ENCODE measurements around the gene ZNF397. TPM values are rescaled to one million over a fixed set of nuclear protein-coding genes. Genes with fewer than 3 reads are reported as not detected.
A peak's percentile ranks its signal among the peaks of the same experiment; 100 is the strongest.
"Not testable (repeated sequence)": the region's sequence is repeated elsewhere in the genome, so short reads cannot be mapped to it uniquely, and the experiment has no call there.

The ZNF397 gene
- total and polyA plus RNA-seq, 2 of the 13 experiments (the other 11 are each of a cell fraction or from before 2014, with no cell fraction given): 4.7 to 9.4 TPM

GRCh38 chr18:35215026-35215425 is 25.8 kb upstream of the ZNF397 start:
- no peak for TF ChIP-seq RBM22 (optimal IDR thresholded peaks at IDR 0.05; ENCODE audit: low read length)
- ChIA-PET CTCF (ENCODE audit: low intra/inter-chr PET ratio, low total read pairs) (no interaction called here), POLR2A (no interaction called here)
- Histone ChIP-seq H3K9ac (ENCODE audit: insufficient read depth, low read depth, low read length) (no peak overlapping the region), H3K36me3 (replicated peaks in 1 of 2; ENCODE audit: control insufficient read depth in 1 of 2, insufficient read depth in 2 of 2, low read length in 2 of 2) (no peaks in the 10 kb centered on the region), H3K27me3 (ENCODE audit: control insufficient read depth in 1 of 2, insufficient read depth in 2 of 2, low read length in 2 of 2) (peaks cover 0 to 15% of the 10 kb centered on the region in 2 experiments; a peak in 1 of 5 replicates), H3K27ac (ENCODE audit: extremely low read length, insufficient read depth, low read length) (no peak overlapping the region), H2AFZ (ENCODE audit: low read length) (no peak overlapping the region), H3K4me1 (ENCODE audit: insufficient read depth, low read length) (no peaks in the 10 kb centered on the region), H3K9me3 (ENCODE audit: low read length) (no peaks in the 10 kb centered on the region), H4K20me1 (ENCODE audit: insufficient read depth, low read length) (no peaks in the 10 kb centered on the region), H3K4me2 (ENCODE audit: low read depth, low read length) (no peak overlapping the region), H3K79me2 (ENCODE audit: insufficient read depth, low read length) (no peaks in the 10 kb centered on the region), H3K4me3 (replicated peaks in 1 of 3; ENCODE audit: insufficient read depth in 1 of 3, low read depth in 2 of 3, low read length in 3 of 3) (no peak overlapping the region)
- BruUV-seq (replicated peaks): no TSS peak
- intact Hi-C loops (cut with micrococcal nuclease; ENCODE audit: unreplicated experiment) (no loop called here), in situ Hi-C loops (cut with HindIII; ENCODE audit: extremely low pct_ligation_motif_present, low pct_unique_long_range_greater_than_20kb) (no loop called here)
- no peak for FAIRE-seq
- WGBS (ENCODE audit: low lambda C conversion rate): 0% methylated on average over 1 of the region's 1 CpG
- no peak for DNase-seq (ENCODE audit: low spot score)
- no peak for ATAC-seq

- peaks cover 0 to 20% of the 10 kb centered on the region in 2 experiments; a peak in 2 of 5 replicates for H3K27me3 ChIP-seq (ENCODE audit: control insufficient read depth in 1 of 2, insufficient read depth in 2 of 2, low read length in 2 of 2)
- H3K27ac ChIP-seq (ENCODE audit: extremely low read length, insufficient read depth, low read length); BruUV-seq (replicated peaks); FAIRE-seq; H3K4me1 ChIP-seq (ENCODE audit: insufficient read depth, low read length); H3K4me3 ChIP-seq (replicated peaks in 1 of 3; ENCODE audit: insufficient read depth in 1 of 3, low read depth in 2 of 3, low read length in 3 of 3); in situ Hi-C loops (cut with HindIII; ENCODE audit: extremely low pct_ligation_motif_present, low pct_unique_long_range_greater_than_20kb); DNase-seq (ENCODE audit: low spot score); H3K79me2 ChIP-seq (ENCODE audit: insufficient read depth, low read length); intact Hi-C loops (cut with micrococcal nuclease; ENCODE audit: unreplicated experiment); H4K20me1 ChIP-seq (ENCODE audit: insufficient read depth, low read length); H3K4me2 ChIP-seq (ENCODE audit: low read depth, low read length); H2AFZ ChIP-seq (ENCODE audit: low read length); ATAC-seq; H3K9me3 ChIP-seq (ENCODE audit: low read length); POLR2A ChIA-PET; H3K36me3 ChIP-seq (replicated peaks in 1 of 2; ENCODE audit: control insufficient read depth in 1 of 2, insufficient read depth in 2 of 2, low read length in 2 of 2); CTCF ChIA-PET (ENCODE audit: low intra/inter-chr PET ratio, low total read pairs); H3K9ac ChIP-seq (ENCODE audit: insufficient read depth, low read depth, low read length): not testable (repeated sequence)
- TF ChIP-seq MNT (IDR thresholded peaks at IDR 0.05): peak; percentile 89
- 24% methylated on average over 10 of the region's 10 CpGs for WGBS (ENCODE audit: low lambda C conversion rate)
Measured at GRCh38 chr18:35216611-35217010, 24.2 kb upstream of the ZNF397 start.

GRCh38 chr18:35219331-35219730 is 21.5 kb upstream of the ZNF397 start:
- in situ Hi-C loops (cut with HindIII; ENCODE audit: extremely low pct_ligation_motif_present, low pct_unique_long_range_greater_than_20kb); FAIRE-seq: not testable (repeated sequence)

More at GRCh38 chr18:35219331-35219730, 21.5 kb upstream of the ZNF397 start:
- POLR2A ChIA-PET; BruUV-seq (replicated peaks); H3K36me3 ChIP-seq (replicated peaks in 1 of 2; ENCODE audit: control insufficient read depth in 1 of 2, insufficient read depth in 2 of 2, low read length in 2 of 2); H3K27ac ChIP-seq (ENCODE audit: extremely low read length, insufficient read depth, low read length); H3K4me2 ChIP-seq (ENCODE audit: low read depth, low read length); H3K9me3 ChIP-seq (ENCODE audit: low read length); H3K4me3 ChIP-seq (replicated peaks in 1 of 3; ENCODE audit: insufficient read depth in 1 of 3, low read depth in 2 of 3, low read length in 3 of 3); CTCF ChIA-PET (ENCODE audit: low intra/inter-chr PET ratio, low total read pairs); DNase-seq (ENCODE audit: low spot score); ATAC-seq; intact Hi-C loops (cut with micrococcal nuclease; ENCODE audit: unreplicated experiment); H3K4me1 ChIP-seq (ENCODE audit: insufficient read depth, low read length); H3K79me2 ChIP-seq (ENCODE audit: insufficient read depth, low read length); H3K9ac ChIP-seq (ENCODE audit: insufficient read depth, low read depth, low read length); H2AFZ ChIP-seq (ENCODE audit: low read length); H4K20me1 ChIP-seq (ENCODE audit: insufficient read depth, low read length): not testable (repeated sequence)
- peaks cover 0 to 20% of the 10 kb centered on the region in 2 experiments; a peak in 2 of 5 replicates for H3K27me3 ChIP-seq (ENCODE audit: control insufficient read depth in 1 of 2, insufficient read depth in 2 of 2, low read length in 2 of 2)
- WGBS (ENCODE audit: low lambda C conversion rate): 52% methylated on average over 4 of the region's 4 CpGs

Measured in HepG2 (cell line).